CD4-positive, CD25-positive, alpha-beta regulatory T cell (primary cell): ENCODE data around the gene PPY. TPM values are rescaled to one million over a fixed set of nuclear protein-coding genes. Genes with fewer than 3 reads are reported as not detected.

Experiments
- polyA plus RNA-seq, 4 donors: library from polyadenylated mRNA; unstranded; fragments of 300-500 nt; fragmentation: Illumina TruSeq; gene quantifications; one replicate each; pipeline ENCODE4 v1.2.3, GENCODE V29; 2021
- total RNA-seq: library from RNA; stranded (reverse); gene quantifications from one replicate; pipeline ENCODE4 v1.2.3, GENCODE V29; 2022

Gene PPY
- total and polyA plus RNA-seq, 5 donors from 2014 or later: not detected

Other genes with a start within 250 kb of the PPY start
- gene SOST, start 183.7 kb downstream of the PPY start, total RNA-seq: not detected
- gene SOST, start 183.7 kb downstream of the PPY start, polyA plus RNA-seq: not detected
- 9.8 TPM for gene DUSP3, start 163.5 kb downstream of the PPY start, total RNA-seq
- 1 to 10 TPM; 4.6 to 6.5 (median 6.0) TPM for gene DUSP3, start 163.5 kb downstream of the PPY start, polyA plus RNA-seq
- not detected for gene CFAP97D1, start 162.0 kb downstream of the PPY start, total RNA-seq
- gene CFAP97D1, start 162.0 kb downstream of the PPY start, polyA plus RNA-seq: not detected
- not detected for gene MPP3, start 109.3 kb downstream of the PPY start, total RNA-seq
- not detected for gene MPP3, start 109.3 kb downstream of the PPY start, polyA plus RNA-seq
- not detected for gene CD300LG, start 95.3 kb downstream of the PPY start, total RNA-seq
- gene CD300LG, start 95.3 kb downstream of the PPY start, polyA plus RNA-seq: not detected
- gene MPP2, start 34.9 kb downstream of the PPY start, total RNA-seq: 1.6 TPM
- gene MPP2, start 34.9 kb downstream of the PPY start, polyA plus RNA-seq: under 1 TPM in 1 of 4 donors, not detected in 3; 0.47 TPM
- not detected for gene PYY, start 11.5 kb upstream of the PPY start, total RNA-seq
- not detected for gene PYY, start 11.5 kb upstream of the PPY start, polyA plus RNA-seq
- 0.39 TPM for gene NAGS, start 62.1 kb upstream of the PPY start, total RNA-seq
- 1 to 10 TPM; 1.2 to 1.9 (median 1.3) TPM for gene NAGS, start 62.1 kb upstream of the PPY start, polyA plus RNA-seq
- gene TMEM101, start 72.5 kb upstream of the PPY start, total RNA-seq: 15.8 TPM
- 10 to 100 TPM; 40.7 to 44.9 (median 41.3) TPM for gene TMEM101, start 72.5 kb upstream of the PPY start, polyA plus RNA-seq
- 42.6 TPM for gene LSM12, start 124.2 kb upstream of the PPY start, total RNA-seq
- 10 to 100 TPM; 69.8 to 83.7 (median 72.6) TPM for gene LSM12, start 124.2 kb upstream of the PPY start, polyA plus RNA-seq
- gene G6PC3, start 128.3 kb upstream of the PPY start, total RNA-seq: 10.7 TPM
- 10 to 100 TPM; 15.0 to 21.5 (median 16.5) TPM for gene G6PC3, start 128.3 kb upstream of the PPY start, polyA plus RNA-seq
- gene HDAC5, start 181.2 kb upstream of the PPY start, total RNA-seq: 69.1 TPM
- gene HDAC5, start 181.2 kb upstream of the PPY start, polyA plus RNA-seq: 10 to 100 TPM; 10.6 to 16.4 (median 13.0) TPM
- gene HROB, start 199.5 kb upstream of the PPY start, total RNA-seq: 9.2 TPM
- gene HROB, start 199.5 kb upstream of the PPY start, polyA plus RNA-seq: under 1 TPM; 0.16 to 0.67 (median 0.38) TPM
- not detected for gene ASB16, start 228.2 kb upstream of the PPY start, total RNA-seq
- gene ASB16, start 228.2 kb upstream of the PPY start, polyA plus RNA-seq: under 1 TPM in 2 of 4 donors, not detected in 2; 0.09 to 0.16 TPM
- 67.7 TPM for gene TMUB2, start 244.5 kb upstream of the PPY start, total RNA-seq
- 10 to 100 TPM; 31.7 to 43.7 (median 34.5) TPM for gene TMUB2, start 244.5 kb upstream of the PPY start, polyA plus RNA-seq